ENCODE measurements around the gene SMAD2. TPM values are rescaled to one million over a fixed set of nuclear protein-coding genes. Genes with fewer than 3 reads are reported as not detected.

SMAD2 gene
- total and polyA plus RNA-seq, 7 donors = 34.1 to 101 (median 56.1) TPM

DNA sequence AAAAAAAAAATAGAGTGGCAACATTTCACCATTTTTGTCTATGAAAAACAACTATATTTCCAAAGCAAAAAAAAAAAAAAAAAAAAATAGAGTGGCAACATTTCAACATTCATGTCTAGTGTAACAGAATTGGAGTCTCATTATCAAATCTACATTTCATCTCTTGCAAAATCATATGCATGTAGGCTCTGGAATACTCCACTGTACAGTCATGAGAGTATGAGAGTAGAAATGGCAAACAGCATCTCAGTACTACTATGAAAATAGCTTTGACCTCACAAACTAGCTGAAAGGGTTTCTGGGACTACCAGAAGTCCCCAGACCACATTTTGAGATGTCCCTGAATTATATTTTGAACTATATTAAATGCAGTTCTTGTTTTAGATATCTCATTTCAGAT lies 82.8 kb downstream of the SMAD2 start:
- Histone ChIP-seq H3K4me1 (peaks cover 0 to 6% (median 2%) of the 10 kb centered on the region in 4 donors), H3K36me3 (peaks cover 4 to 50% (median 11%) of the 10 kb centered on the region in 4 donors), H3K4me3 (no peak overlapping the region), H3K9me3 (no peaks in the 10 kb centered on the region), H3K27ac (no peak overlapping the region), H3K27me3 (no peaks in the 10 kb centered on the region)
- intact Hi-C loops (cut with DNase I) = no loop called here
- TF ChIP-seq, protein P1, sequence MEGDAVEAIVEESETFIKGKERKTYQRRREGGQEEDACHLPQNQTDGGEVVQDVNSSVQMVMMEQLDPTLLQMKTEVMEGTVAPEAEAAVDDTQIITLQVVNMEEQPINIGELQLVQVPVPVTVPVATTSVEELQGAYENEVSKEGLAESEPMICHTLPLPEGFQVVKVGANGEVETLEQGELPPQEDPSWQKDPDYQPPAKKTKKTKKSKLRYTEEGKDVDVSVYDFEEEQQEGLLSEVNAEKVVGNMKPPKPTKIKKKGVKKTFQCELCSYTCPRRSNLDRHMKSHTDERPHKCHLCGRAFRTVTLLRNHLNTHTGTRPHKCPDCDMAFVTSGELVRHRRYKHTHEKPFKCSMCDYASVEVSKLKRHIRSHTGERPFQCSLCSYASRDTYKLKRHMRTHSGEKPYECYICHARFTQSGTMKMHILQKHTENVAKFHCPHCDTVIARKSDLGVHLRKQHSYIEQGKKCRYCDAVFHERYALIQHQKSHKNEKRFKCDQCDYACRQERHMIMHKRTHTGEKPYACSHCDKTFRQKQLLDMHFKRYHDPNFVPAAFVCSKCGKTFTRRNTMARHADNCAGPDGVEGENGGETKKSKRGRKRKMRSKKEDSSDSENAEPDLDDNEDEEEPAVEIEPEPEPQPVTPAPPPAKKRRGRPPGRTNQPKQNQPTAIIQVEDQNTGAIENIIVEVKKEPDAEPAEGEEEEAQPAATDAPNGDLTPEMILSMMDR (IDR thresholded peaks at IDR 0.05) = no peak
- TF ChIP-seq POLR2A (IDR thresholded peaks at IDR 0.05) (no peak), POLR2AphosphoS5 (IDR thresholded peaks at IDR 0.05) (no peak), EP300 (IDR thresholded peaks at IDR 0.05) (no peak)
- no peak for DNase-seq

DNA sequence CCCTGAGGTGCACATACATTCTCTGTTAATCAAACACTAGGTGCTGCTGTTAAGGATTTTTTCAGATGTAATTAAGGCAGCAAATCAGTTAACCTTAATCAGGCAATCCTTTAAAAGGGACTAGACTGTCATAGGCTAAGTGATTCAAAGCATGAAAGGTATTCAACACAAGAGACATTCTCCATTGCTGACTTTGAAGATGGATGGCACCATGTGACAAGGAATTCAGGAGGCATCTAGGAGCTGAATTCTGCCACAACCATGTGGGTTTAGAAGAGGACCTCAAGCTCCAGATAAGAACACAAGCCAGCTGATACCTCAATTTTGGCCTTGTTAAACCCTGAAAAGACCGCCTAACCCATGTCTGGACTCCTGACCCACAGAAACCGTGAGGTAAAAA lies 84.0 kb downstream of the SMAD2 start:
- Histone ChIP-seq H3K9me3 (no peaks in the 10 kb centered on the region), H3K4me3 (no peak overlapping the region), H3K27ac (no peak overlapping the region), H3K27me3 (no peaks in the 10 kb centered on the region), H3K36me3 (peaks cover 4 to 61% (median 16%) of the 10 kb centered on the region in 4 donors), H3K4me1 (peaks cover 0 to 6% (median 2%) of the 10 kb centered on the region in 4 donors)
- no peak for DNase-seq
- TF ChIP-seq, protein P1 (IDR thresholded peaks at IDR 0.05) = no peak
- no peak for TF ChIP-seq POLR2A (IDR thresholded peaks at IDR 0.05)
- no peak for TF ChIP-seq EP300 (IDR thresholded peaks at IDR 0.05)
- no peak for TF ChIP-seq POLR2AphosphoS5 (IDR thresholded peaks at IDR 0.05)
- WGBS, 2 donors = 99 to 100% methylated on average over 2 of the region's 2 CpGs
- intact Hi-C loops (cut with DNase I) = no loop called here

DNA sequence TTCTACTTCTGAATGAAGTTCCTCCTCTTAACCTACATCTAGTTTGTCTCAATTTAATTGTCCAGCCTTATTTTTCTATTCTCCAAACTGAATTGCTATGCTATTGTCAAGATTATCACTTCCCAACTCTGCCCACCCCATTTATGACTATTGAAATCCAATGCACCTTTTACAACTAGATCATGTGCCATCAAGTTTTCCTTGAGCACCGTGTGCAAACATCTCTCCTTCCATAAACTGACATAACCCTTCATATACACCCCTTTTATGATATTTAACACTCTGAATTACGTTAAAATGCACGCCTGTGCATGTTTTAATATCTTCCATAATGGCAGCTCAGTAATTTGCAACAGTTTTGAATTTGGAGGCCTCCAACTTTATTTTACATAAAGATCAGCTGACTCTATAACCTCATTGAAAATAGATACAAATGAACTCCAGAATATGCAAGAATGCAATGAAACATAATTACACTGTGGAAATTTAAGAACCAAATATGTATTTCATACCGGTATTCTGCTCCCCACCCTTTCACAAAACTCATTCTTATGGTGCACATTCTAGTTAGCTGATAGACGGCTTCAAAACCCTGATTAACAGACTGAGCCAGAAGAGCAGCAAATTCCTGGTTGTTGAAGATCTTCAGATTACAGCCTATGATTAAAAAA lies 85.5 kb downstream of the SMAD2 start:
- H3K27me3 ChIP-seq = no peaks in the 10 kb centered on the region
- 43 to 82% methylated on average over 5 of the region's 5 CpGs for WGBS, 2 donors
- no peak overlapping the region for H3K4me3 ChIP-seq
- H3K27ac ChIP-seq = no peak overlapping the region
- TF ChIP-seq POLR2AphosphoS5 (IDR thresholded peaks at IDR 0.05) (no peak), POLR2A (IDR thresholded peaks at IDR 0.05) (no peak), EP300 (IDR thresholded peaks at IDR 0.05) (no peak)
- TF ChIP-seq, protein P1 (IDR thresholded peaks at IDR 0.05) = no peak
- intact Hi-C loops (cut with DNase I) = no loop called here
- no peak for DNase-seq
- no peaks in the 10 kb centered on the region for H3K9me3 ChIP-seq
- H3K4me1 ChIP-seq = peaks cover 0 to 6% (median 2%) of the 10 kb centered on the region in 4 donors
- H3K36me3 ChIP-seq = peaks cover 4 to 76% (median 19%) of the 10 kb centered on the region in 4 donors

DNA sequence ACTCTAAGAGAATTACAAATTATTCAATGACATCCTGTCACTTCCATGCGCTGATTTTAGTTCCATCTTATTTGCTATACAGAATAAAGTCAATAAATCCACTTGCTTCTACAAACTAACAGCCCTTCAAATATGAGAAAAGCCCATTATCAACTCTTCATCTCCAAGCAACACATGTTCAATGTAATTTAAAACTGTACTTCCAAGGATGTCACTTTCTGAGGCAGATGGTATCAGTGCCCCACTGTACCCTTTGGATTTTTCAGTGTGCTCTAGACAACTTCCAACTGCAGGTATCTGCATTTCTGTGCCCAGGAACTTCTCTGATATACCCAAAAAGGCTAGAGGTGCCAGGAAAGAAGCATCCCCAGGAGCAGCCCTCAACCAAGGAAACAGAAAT lies 87.6 kb downstream of the SMAD2 start:
- peaks cover 0 to 6% (median 2%) of the 10 kb centered on the region in 4 donors for H3K4me1 ChIP-seq
- 97 to 98% methylated on average over 1 of the region's 1 CpG for WGBS, 2 donors
- H3K9me3 ChIP-seq = no peaks in the 10 kb centered on the region
- H3K27me3 ChIP-seq = no peaks in the 10 kb centered on the region
- no peak for DNase-seq
- TF ChIP-seq POLR2AphosphoS5 (IDR thresholded peaks at IDR 0.05) (no peak), POLR2A (IDR thresholded peaks at IDR 0.05) (no peak), EP300 (IDR thresholded peaks at IDR 0.05) (no peak)
- TF ChIP-seq, protein P1 (IDR thresholded peaks at IDR 0.05) = no peak
- no peak overlapping the region for H3K4me3 ChIP-seq
- peaks cover 4 to 81% (median 27%) of the 10 kb centered on the region in 4 donors for H3K36me3 ChIP-seq
- intact Hi-C loops (cut with DNase I) = no loop called here
- H3K27ac ChIP-seq = no peak overlapping the region

DNA sequence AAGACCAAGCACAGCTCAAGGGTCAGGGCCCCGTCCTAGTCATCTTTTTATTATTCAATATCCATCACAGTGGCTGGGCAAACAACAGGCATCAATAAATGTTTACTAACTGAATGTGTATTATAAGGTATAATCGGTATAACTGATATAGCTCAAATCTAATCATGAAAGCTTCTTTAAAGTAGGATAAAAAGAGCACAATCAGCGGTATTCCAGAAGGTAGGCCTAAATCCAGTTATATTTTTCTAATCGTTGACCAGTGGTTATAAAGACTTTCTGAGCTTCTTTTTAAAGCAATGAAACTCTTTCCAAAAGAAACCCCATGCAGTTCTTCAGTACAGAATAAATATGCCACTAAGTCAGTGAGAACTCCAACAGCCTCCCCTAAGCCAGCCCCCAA lies 92.1 kb downstream of the SMAD2 start:
- no peak for DNase-seq
- no peaks in the 10 kb centered on the region for H3K4me1 ChIP-seq
- H3K36me3 ChIP-seq = peaks cover 0 to 70% (median 17%) of the 10 kb centered on the region in 4 donors
- H3K9me3 ChIP-seq = no peaks in the 10 kb centered on the region
- H3K27me3 ChIP-seq = no peaks in the 10 kb centered on the region
- H3K27ac ChIP-seq = no peak overlapping the region
- TF ChIP-seq EP300 (IDR thresholded peaks at IDR 0.05) (no peak), POLR2A (IDR thresholded peaks at IDR 0.05) (no peak), POLR2AphosphoS5 (IDR thresholded peaks at IDR 0.05) (no peak)
- TF ChIP-seq, protein P1 (IDR thresholded peaks at IDR 0.05) = no peak
- intact Hi-C loops (cut with DNase I) = no loop called here
- 89 to 96% methylated on average over 4 of the region's 4 CpGs for WGBS, 2 donors
- no peak overlapping the region for H3K4me3 ChIP-seq

Data from sigmoid colon (tissue), 7 donors.